Esophagus muscularis mucosa (tissue), 4 donors: ENCODE measurements around the gene AADACL4. TPM values are rescaled to one million over a fixed set of nuclear protein-coding genes. Genes with fewer than 3 reads are reported as not detected.
A peak's percentile ranks its signal among the peaks of the same experiment; 100 is the strongest.
"Not testable (repeated sequence)": the region's sequence is repeated elsewhere in the genome, so short reads cannot be mapped to it uniquely, and the experiment has no call there.

Experiments used
- DNase-seq: peaks from one replicate; pipeline ENCODE4 v3.0.0-alpha.2; 2017; ENCODE audit errors: extremely low spot score
- H3K27ac ChIP-seq, 4 donors: fragments of 200-600 bp; sonication (generic); replicated peaks in 1 of 4; 1 replicate in 3 of 4; 2 replicates in 1 of 4; pipeline ENCODE4 v1.5.1; 2016 to 2019; ENCODE audit warnings: mild to moderate bottlenecking in 1 of 4
- H3K27me3 ChIP-seq, 4 donors: fragments of 200-600 bp; sonication (generic); one replicate each; pipeline versions ENCODE4 v1.5.1 to v1.6.0; 2016 to 2019
- H3K36me3 ChIP-seq, 4 donors: fragments of 200-600 bp; sonication (generic); one replicate each; pipeline ENCODE4 v1.5.1; 2016 to 2019
- H3K4me1 ChIP-seq, 4 donors: fragments of 200-600 bp; sonication (generic); one replicate each; pipeline ENCODE4 v1.5.1; 2016 to 2019
- H3K4me3 ChIP-seq, 4 donors: fragments of 200-600 bp; sonication (generic); 1 replicate in 2 of 4; 2 replicates in 2 of 4; pipeline ENCODE4 v1.5.1; 2016 to 2019; ENCODE audit warnings: mild to moderate bottlenecking in 4 of 4, moderate library complexity in 1 of 4
- H3K9me3 ChIP-seq, 4 donors: fragments of 200-600 bp; sonication (generic); 1 replicate in 3 of 4; 2 replicates in 1 of 4; pipeline ENCODE4 v1.5.1; 2016 to 2019
- CTCF ChIP-seq, 3 experiments: fragments of 200-600 bp in 2 of 3; fragments of 450-650 bp in 1 of 3; sonication (generic) in 2 of 3; IDR thresholded peaks; one replicate each; pipeline ENCODE4 v1.5.1; 2017 to 2019; ENCODE audit warnings: antibody characterized with exemption in 3 of 3, mild to moderate bottlenecking in 2 of 3, moderate library complexity in 1 of 3
- EP300 ChIP-seq: sonication (generic); formaldehyde crosslinking; IDR thresholded peaks from one replicate; pipeline ENCODE4 v1.6.1; 2017; ENCODE audit warnings: antibody characterized with exemption
- POLR2A ChIP-seq: fragments of 450-650 bp; IDR thresholded peaks from one replicate; pipeline ENCODE4 v1.6.1; 2017; ENCODE audit warnings: antibody characterized with exemption, moderate library complexity, mild to moderate bottlenecking, low read depth
- POLR2AphosphoS5 ChIP-seq, 2 donors: sonication (generic); formaldehyde crosslinking; IDR thresholded peaks; one replicate each; pipeline ENCODE4 v1.6.1; 2017; ENCODE audit warnings: antibody characterized with exemption in 2 of 2
- WGBS: methylation state at CpG from one replicate; pipeline ENCODE4 v1.1.5; 2018; 5-methylcytosine and 5-hydroxymethylcytosine counted together
- intact Hi-C: fragments of 100-400 bp; cut with DNase I; formaldehyde crosslinking; loops from one replicate; pipeline ENCODE4 v1.15.1; 2023
- total RNA-seq, 4 donors: library from RNA; depleted of rRNA; stranded (reverse); fragments of >200 nt; gene quantifications; one replicate each; pipeline versions ENCODE4 v1.1.0 to v1.2.1, GENCODE V29; 2016

Gene AADACL4
- total RNA-seq, 4 donors from 2014 or later = not detected

GRCh38 chr1:12709091-12709491, 65.2 kb downstream of the AADACL4 start:
- DNase-seq = no peak
- peaks cover 0 to 11% (median 2%) of the 10 kb centered on the region in 4 donors for H3K9me3 ChIP-seq
- WGBS = 25% methylated on average over 1 of the region's 1 CpG
- no peaks in the 10 kb centered on the region for H3K4me1 ChIP-seq
- intact Hi-C loops = no loop called here
- no peak overlapping the region for H3K27ac ChIP-seq
- H3K27me3 ChIP-seq = no peaks in the 10 kb centered on the region
- TF ChIP-seq POLR2A (no peak), CTCF (IDR thresholded peaks at IDR 0.05) (no peak), POLR2AphosphoS5 (IDR thresholded peaks at IDR 0.05) (no peak), EP300 (no peak)
- no peak overlapping the region for H3K4me3 ChIP-seq
- H3K36me3 ChIP-seq = no peaks in the 10 kb centered on the region

GRCh38 chr1:12709696-12710095, 65.8 kb downstream of the AADACL4 start:
- TF ChIP-seq CTCF (IDR thresholded peaks at IDR 0.05) = no peak
- TF ChIP-seq EP300 = no peak
- TF ChIP-seq POLR2AphosphoS5 (IDR thresholded peaks at IDR 0.05) = no peak
- no peak for TF ChIP-seq POLR2A
- 88% methylated on average over 3 of the region's 3 CpGs for WGBS
- Histone ChIP-seq H3K4me3 (no peak overlapping the region), H3K27me3 (no peaks in the 10 kb centered on the region), H3K9me3 (peaks cover 0 to 5% (median 0%) of the 10 kb centered on the region in 4 donors), H3K27ac (no peak overlapping the region), H3K36me3 (no peaks in the 10 kb centered on the region), H3K4me1 (no peaks in the 10 kb centered on the region)
- no peak for DNase-seq
- intact Hi-C loops = no loop called here

- no peaks in the 10 kb centered on the region for H3K9me3 ChIP-seq
- DNase-seq = no peak
- no peaks in the 10 kb centered on the region for H3K27me3 ChIP-seq
- no peaks in the 10 kb centered on the region for H3K4me1 ChIP-seq
- no peaks in the 10 kb centered on the region for H3K36me3 ChIP-seq
- intact Hi-C loops = no loop called here
- TF ChIP-seq POLR2A (no peak), CTCF (IDR thresholded peaks at IDR 0.05) (no peak), POLR2AphosphoS5 (IDR thresholded peaks at IDR 0.05) (no peak), EP300 (no peak)
- 71% methylated on average over 3 of the region's 3 CpGs for WGBS
- H3K4me3 ChIP-seq = no peak overlapping the region
- H3K27ac ChIP-seq = no peak overlapping the region
These were observed 67.7 kb downstream of the AADACL4 start for GRCh38 chr1:12711536-12711935.

GRCh38 chr1:12712076-12712475, 68.2 kb downstream of the AADACL4 start:
- Histone ChIP-seq H3K9me3 (no peaks in the 10 kb centered on the region), H3K4me3 (no peak overlapping the region), H3K4me1 (no peaks in the 10 kb centered on the region), H3K27ac (no peak overlapping the region), H3K27me3 (no peaks in the 10 kb centered on the region), H3K36me3 (no peaks in the 10 kb centered on the region)
- WGBS = 73% methylated on average over 1 of the region's 1 CpG
- no peak for TF ChIP-seq POLR2AphosphoS5 (IDR thresholded peaks at IDR 0.05)
- no peak for TF ChIP-seq CTCF (IDR thresholded peaks at IDR 0.05)
- no peak for TF ChIP-seq EP300
- TF ChIP-seq POLR2A = no peak
- intact Hi-C loops = no loop called here
- DNase-seq = peak; percentile 29

- no peak overlapping the region for H3K27ac ChIP-seq
- H3K4me3 ChIP-seq = no peak overlapping the region
- WGBS = 90% methylated on average over 8 of the region's 8 CpGs
- no peaks in the 10 kb centered on the region for H3K9me3 ChIP-seq
- intact Hi-C loops = no loop called here
- H3K36me3 ChIP-seq = no peaks in the 10 kb centered on the region
- H3K27me3 ChIP-seq = no peaks in the 10 kb centered on the region
- no peaks in the 10 kb centered on the region for H3K4me1 ChIP-seq
- DNase-seq = peak; percentile 78
- TF ChIP-seq CTCF (IDR thresholded peaks at IDR 0.05) = no peak
- no peak for TF ChIP-seq EP300
- TF ChIP-seq POLR2A = no peak
- TF ChIP-seq POLR2AphosphoS5 (IDR thresholded peaks at IDR 0.05) = no peak
These were observed 69.0 kb downstream of the AADACL4 start for GRCh38 chr1:12712929-12713328.

- H3K4me3 ChIP-seq, H3K27me3 ChIP-seq, H3K4me1 ChIP-seq, DNase-seq, H3K36me3 ChIP-seq, H3K27ac ChIP-seq, H3K9me3 ChIP-seq, intact Hi-C loops: not testable (repeated sequence)
- WGBS = 88% methylated on average over 5 of the region's 5 CpGs
These were observed 69.8 kb downstream of the AADACL4 start for GRCh38 chr1:12713651-12714050.
